Measurements from ENCODE around the gene FRMD8. TPM values are rescaled to one million over a fixed set of nuclear protein-coding genes. Genes with fewer than 3 reads are reported as not detected.

FRMD8 gene
- total RNA-seq, 1 donor from 2014 or later, result 11.1 TPM

DNA sequence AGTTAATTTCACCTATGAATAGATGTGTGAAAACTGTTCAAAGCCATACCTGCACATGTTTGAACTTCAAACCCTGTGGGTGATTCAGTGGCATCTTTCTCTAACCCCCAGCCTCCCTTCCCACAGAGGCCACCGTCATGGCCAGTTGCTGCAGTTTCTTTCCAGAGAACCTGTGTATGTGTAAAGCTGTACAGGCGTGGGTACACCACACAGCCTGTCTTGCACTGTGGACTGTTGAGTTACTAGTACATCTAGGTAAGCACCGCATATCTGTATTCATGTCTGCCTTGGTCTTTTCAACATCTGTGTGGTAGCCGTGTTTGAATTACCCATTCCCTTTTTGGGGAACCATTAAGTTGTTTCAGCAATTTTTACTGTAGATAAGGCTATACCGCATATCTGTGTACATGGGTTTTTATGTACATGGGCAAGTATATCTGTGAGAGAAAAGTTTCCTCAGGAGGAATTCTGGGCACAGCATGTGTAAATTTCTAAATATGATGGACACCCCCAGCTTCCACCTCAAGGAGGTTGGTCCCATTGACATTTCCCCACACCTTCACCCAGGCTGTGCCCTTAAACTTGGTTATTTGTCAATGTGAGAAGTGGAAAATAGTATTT, 50.1 kb downstream of the FRMD8 start:
- Mint-ChIP-seq H3K9me3 (ENCODE audit: unreplicated experiment) (peaks cover 2% of the 10 kb centered on the region), H3K27me3 (ENCODE audit: unreplicated experiment) (no peaks in the 10 kb centered on the region), H3K4me3 (ENCODE audit: unreplicated experiment) (no peak overlapping the region), H3K4me1 (ENCODE audit: low read depth, unreplicated experiment) (peaks cover 4% of the 10 kb centered on the region), H3K36me3 (ENCODE audit: unreplicated experiment) (no peaks in the 10 kb centered on the region), H3K27ac (ENCODE audit: unreplicated experiment) (no peak overlapping the region)
- DNase-seq, result no peak
- TF ChIP-seq, protein P1, sequence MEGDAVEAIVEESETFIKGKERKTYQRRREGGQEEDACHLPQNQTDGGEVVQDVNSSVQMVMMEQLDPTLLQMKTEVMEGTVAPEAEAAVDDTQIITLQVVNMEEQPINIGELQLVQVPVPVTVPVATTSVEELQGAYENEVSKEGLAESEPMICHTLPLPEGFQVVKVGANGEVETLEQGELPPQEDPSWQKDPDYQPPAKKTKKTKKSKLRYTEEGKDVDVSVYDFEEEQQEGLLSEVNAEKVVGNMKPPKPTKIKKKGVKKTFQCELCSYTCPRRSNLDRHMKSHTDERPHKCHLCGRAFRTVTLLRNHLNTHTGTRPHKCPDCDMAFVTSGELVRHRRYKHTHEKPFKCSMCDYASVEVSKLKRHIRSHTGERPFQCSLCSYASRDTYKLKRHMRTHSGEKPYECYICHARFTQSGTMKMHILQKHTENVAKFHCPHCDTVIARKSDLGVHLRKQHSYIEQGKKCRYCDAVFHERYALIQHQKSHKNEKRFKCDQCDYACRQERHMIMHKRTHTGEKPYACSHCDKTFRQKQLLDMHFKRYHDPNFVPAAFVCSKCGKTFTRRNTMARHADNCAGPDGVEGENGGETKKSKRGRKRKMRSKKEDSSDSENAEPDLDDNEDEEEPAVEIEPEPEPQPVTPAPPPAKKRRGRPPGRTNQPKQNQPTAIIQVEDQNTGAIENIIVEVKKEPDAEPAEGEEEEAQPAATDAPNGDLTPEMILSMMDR (IDR thresholded peaks at IDR 0.05; ENCODE audit: partially characterized antibody, unreplicated experiment), result no peak

DNA sequence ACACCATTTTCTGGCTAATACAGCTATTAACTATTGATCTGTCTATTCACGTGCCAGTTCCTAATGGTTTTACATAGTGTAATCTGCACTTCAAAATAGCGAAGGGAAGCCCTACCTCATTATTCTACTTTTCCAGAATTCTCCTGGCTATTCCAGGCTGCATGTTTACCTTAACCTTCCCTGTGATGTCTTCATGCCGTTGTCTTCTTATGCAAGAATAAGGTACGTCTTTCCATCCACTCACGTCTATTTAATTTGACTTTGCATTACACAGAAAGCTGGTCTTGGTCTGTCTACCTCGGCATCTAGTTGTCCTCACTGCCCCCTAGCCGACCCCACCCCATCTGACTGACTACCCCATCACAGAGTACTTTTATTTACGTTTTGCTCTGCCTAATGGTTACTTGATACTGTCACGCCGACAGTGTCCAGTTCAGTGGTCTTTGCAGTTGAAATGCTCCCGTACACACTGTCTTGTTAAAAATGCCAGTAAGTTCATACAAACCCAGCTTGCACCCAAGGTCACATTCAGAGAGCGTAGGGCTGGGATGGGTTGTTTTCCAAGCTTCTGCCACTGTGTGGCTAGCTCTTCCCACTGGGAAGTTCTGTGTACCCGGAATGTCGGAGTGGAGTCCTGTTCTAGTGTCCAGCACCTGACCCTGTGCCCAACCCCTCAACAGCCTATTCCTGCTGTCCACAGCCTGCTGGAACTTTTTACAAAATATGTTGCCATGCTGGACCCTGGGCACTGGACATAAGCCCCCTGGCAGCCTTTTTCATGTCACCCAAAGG, 51.2 kb downstream of the FRMD8 start:
- no peak for DNase-seq
- peaks cover 2% of the 10 kb centered on the region for H3K27me3 Mint-ChIP-seq (ENCODE audit: unreplicated experiment)
- no peak overlapping the region for H3K4me3 Mint-ChIP-seq (ENCODE audit: unreplicated experiment)
- no peak overlapping the region for H3K27ac Mint-ChIP-seq (ENCODE audit: unreplicated experiment)
- TF ChIP-seq, protein P1 (IDR thresholded peaks at IDR 0.05; ENCODE audit: partially characterized antibody, unreplicated experiment), result no peak
- H3K9me3 Mint-ChIP-seq (ENCODE audit: unreplicated experiment), result peaks cover 2% of the 10 kb centered on the region
- H3K4me1 Mint-ChIP-seq (ENCODE audit: low read depth, unreplicated experiment), result peaks cover 8% of the 10 kb centered on the region
- no peaks in the 10 kb centered on the region for H3K36me3 Mint-ChIP-seq (ENCODE audit: unreplicated experiment)

DNA sequence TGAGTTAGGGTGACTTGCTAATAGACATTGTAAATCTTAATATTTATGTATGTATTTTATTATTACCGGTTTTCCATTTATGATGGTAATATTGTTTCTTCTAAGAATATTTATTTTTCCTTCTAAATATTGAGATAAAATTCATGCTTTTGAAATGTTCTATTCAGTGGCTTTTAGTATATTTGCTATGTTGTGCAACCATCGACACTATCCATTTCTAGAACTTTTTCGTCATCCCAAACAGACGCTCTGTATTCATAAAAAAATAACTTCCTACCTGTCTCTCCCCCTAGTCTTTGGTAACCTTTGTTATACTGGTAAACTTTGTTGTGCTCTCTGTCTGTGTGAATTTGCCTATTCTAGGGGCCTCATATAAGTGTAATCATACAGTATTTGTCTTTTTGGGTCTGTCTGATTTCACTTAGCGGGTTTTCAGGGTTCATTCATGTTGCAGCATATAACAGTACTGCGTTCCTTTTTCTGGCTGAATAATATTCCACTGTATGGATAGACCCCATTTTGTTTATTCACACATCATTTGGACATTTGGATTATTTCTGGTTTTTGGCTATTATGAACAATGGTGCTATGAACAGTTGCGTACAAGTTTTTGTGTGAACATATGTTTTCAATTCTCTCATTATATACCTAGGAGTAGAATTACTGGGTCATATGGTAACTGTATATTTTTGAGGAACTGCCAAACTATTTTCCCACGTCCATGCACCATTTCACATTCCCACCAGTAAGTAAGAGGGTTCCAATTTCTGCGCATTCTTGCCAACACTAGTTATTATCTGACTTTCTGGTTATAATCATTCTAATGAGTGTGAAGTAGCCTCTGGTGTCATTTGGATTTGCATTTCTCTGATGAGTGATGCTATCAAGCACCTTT, 52.1 kb downstream of the FRMD8 start:
- DNase-seq, result no peak
- no peak overlapping the region for H3K4me3 Mint-ChIP-seq (ENCODE audit: unreplicated experiment)
- H3K27me3 Mint-ChIP-seq (ENCODE audit: unreplicated experiment), result peaks cover 2% of the 10 kb centered on the region
- H3K9me3 Mint-ChIP-seq (ENCODE audit: unreplicated experiment), result peaks cover 7% of the 10 kb centered on the region
- no peak overlapping the region for H3K27ac Mint-ChIP-seq (ENCODE audit: unreplicated experiment)
- no peaks in the 10 kb centered on the region for H3K36me3 Mint-ChIP-seq (ENCODE audit: unreplicated experiment)
- TF ChIP-seq, protein P1 (IDR thresholded peaks at IDR 0.05; ENCODE audit: partially characterized antibody, unreplicated experiment), result no peak
- peaks cover 15% of the 10 kb centered on the region for H3K4me1 Mint-ChIP-seq (ENCODE audit: low read depth, unreplicated experiment)

DNA sequence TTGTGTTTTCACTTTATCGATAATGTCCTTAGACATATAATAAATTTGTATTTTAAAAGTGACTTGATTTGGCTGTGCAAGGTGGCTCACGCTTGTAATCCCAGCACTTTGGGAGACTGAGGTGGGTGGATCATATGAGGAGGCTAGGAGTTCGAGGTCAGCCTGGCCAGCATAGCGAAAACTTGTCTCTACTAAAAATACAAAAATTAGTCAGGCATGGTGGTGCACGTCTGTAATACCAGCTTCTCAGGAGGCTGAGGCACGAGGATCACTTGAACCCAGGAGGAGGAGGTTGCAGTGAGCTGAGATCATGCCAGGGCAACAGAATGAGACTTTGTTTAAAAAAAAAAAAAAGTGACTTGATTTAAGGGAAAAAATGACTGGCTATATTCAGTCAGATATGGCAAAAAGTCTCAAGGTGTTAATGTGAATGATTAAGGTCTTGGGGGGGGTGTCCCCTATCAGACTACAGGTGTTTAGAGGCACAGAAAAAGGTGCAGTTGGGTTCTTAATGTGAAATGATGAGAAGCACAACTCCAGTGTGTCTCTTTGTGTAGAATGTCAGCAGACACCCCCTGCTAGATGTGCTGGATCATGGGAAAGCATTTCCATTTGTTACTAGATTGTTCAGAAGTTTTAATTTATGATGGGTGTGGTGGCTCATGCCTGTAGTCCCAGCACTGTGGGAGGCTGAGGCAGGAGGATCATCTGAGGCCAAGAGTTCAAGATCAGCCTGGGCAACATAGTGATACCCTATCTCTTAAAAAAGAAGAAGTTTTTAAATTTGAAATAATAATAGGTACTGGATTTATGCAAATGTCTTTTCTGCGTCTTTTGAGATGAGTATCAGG, 53.1 kb downstream of the FRMD8 start:
- TF ChIP-seq, protein P1 (IDR thresholded peaks at IDR 0.05; ENCODE audit: partially characterized antibody, unreplicated experiment), result no peak
- Mint-ChIP-seq H3K36me3 (ENCODE audit: unreplicated experiment) (no peaks in the 10 kb centered on the region), H3K4me3 (ENCODE audit: unreplicated experiment) (no peak overlapping the region), H3K27me3 (ENCODE audit: unreplicated experiment) (peaks cover 5% of the 10 kb centered on the region), H3K4me1 (ENCODE audit: low read depth, unreplicated experiment) (peaks cover 22% of the 10 kb centered on the region), H3K9me3 (ENCODE audit: unreplicated experiment) (peaks cover 7% of the 10 kb centered on the region), H3K27ac (ENCODE audit: unreplicated experiment) (no peak overlapping the region)
- DNase-seq, result no peak

Data from glutamatergic neuron (in vitro differentiated cells).